Measurements from ENCODE around the gene OPHN1. TPM values are rescaled to one million over a fixed set of nuclear protein-coding genes. Genes with fewer than 3 reads are reported as not detected.

OPHN1 gene
- polyA plus RNA-seq, 1 donor from 2014 or later: 7.6 TPM

- H3K4me3 ChIP-seq (ENCODE audit: low read length): no peak overlapping the region
- H3K27ac ChIP-seq (ENCODE audit: low read length): no peak overlapping the region
- H3K9ac ChIP-seq (ENCODE audit: low read length): no peak overlapping the region
- no peaks in the 10 kb centered on the region for H3K79me2 ChIP-seq (replicated peaks; ENCODE audit: insufficient read depth, low read length)
- H4K20me1 ChIP-seq (ENCODE audit: insufficient read depth): no peaks in the 10 kb centered on the region
- no peaks in the 10 kb centered on the region for H3K9me3 ChIP-seq (ENCODE audit: low read length)
- H3K36me3 ChIP-seq (ENCODE audit: insufficient read depth, low read length): no peaks in the 10 kb centered on the region
- TF ChIP-seq CTCF (IDR thresholded peaks at IDR 0.05; ENCODE audit: poor library complexity, severe bottlenecking) (no peak), RAD21 (conservative IDR thresholded peaks at IDR 0.05) (no peak), POLR2AphosphoS5 (IDR thresholded peaks at IDR 0.05) (no peak), SMC3 (conservative IDR thresholded peaks at IDR 0.05; ENCODE audit: poor library complexity) (no peak), MXI1 (conservative IDR thresholded peaks at IDR 0.05; ENCODE audit: poor library complexity, severe bottlenecking) (no peak), EZH2 (IDR thresholded peaks at IDR 0.05; ENCODE audit: borderline replicate concordance, insufficient read depth, low read length, poor library complexity, severe bottlenecking) (no peak), REST (IDR thresholded peaks at IDR 0.05; ENCODE audit: borderline replicate concordance) (no peak), TAF1 (IDR thresholded peaks at IDR 0.05; ENCODE audit: low read depth) (no peak), EP300 (conservative IDR thresholded peaks at IDR 0.05; ENCODE audit: poor library complexity, severe bottlenecking) (no peak)
- no peak overlapping the region for H3K4me2 ChIP-seq (ENCODE audit: low read length)
- H3K9me2 ChIP-seq (ENCODE audit: insufficient read depth, low read length): no peaks in the 10 kb centered on the region
- no peak overlapping the region for H2AFZ ChIP-seq (ENCODE audit: low read depth, low read length)
- H3F3A ChIP-seq (ENCODE audit: insufficient read depth, low read length, poor library complexity, severe bottlenecking): no peaks in the 10 kb centered on the region
- no peaks in the 10 kb centered on the region for H3K27me3 ChIP-seq (ENCODE audit: insufficient read depth, low read depth, low read length)
Observed at GRCh38 chrX:68461576-68461975, 28.3 kb upstream of the OPHN1 start.

- no peak overlapping the region for H3K9ac ChIP-seq (ENCODE audit: low read length)
- no peaks in the 10 kb centered on the region for H3K9me3 ChIP-seq (ENCODE audit: low read length)
- TF ChIP-seq TAF1 (IDR thresholded peaks at IDR 0.05; ENCODE audit: low read depth): no peak
- no peak for TF ChIP-seq CTCF (IDR thresholded peaks at IDR 0.05; ENCODE audit: poor library complexity, severe bottlenecking)
- TF ChIP-seq SMC3 (conservative IDR thresholded peaks at IDR 0.05; ENCODE audit: poor library complexity): no peak
- TF ChIP-seq POLR2AphosphoS5 (IDR thresholded peaks at IDR 0.05): no peak
- TF ChIP-seq EP300 (conservative IDR thresholded peaks at IDR 0.05; ENCODE audit: poor library complexity, severe bottlenecking): no peak
- TF ChIP-seq REST (IDR thresholded peaks at IDR 0.05; ENCODE audit: borderline replicate concordance): no peak
- TF ChIP-seq MXI1 (conservative IDR thresholded peaks at IDR 0.05; ENCODE audit: poor library complexity, severe bottlenecking): no peak
- TF ChIP-seq EZH2 (IDR thresholded peaks at IDR 0.05; ENCODE audit: borderline replicate concordance, insufficient read depth, low read length, poor library complexity, severe bottlenecking): no peak
- TF ChIP-seq RAD21 (conservative IDR thresholded peaks at IDR 0.05): no peak
- no peak overlapping the region for H2AFZ ChIP-seq (ENCODE audit: low read depth, low read length)
- H3K27me3 ChIP-seq (ENCODE audit: insufficient read depth, low read depth, low read length): no peaks in the 10 kb centered on the region
- no peaks in the 10 kb centered on the region for H3K36me3 ChIP-seq (ENCODE audit: insufficient read depth, low read length)
- H4K20me1 ChIP-seq (ENCODE audit: insufficient read depth): no peaks in the 10 kb centered on the region
- no peak overlapping the region for H3K27ac ChIP-seq (ENCODE audit: low read length)
- no peak overlapping the region for H3K4me3 ChIP-seq (ENCODE audit: low read length)
- no peaks in the 10 kb centered on the region for H3F3A ChIP-seq (ENCODE audit: insufficient read depth, low read length, poor library complexity, severe bottlenecking)
- H3K79me2 ChIP-seq (replicated peaks; ENCODE audit: insufficient read depth, low read length): no peaks in the 10 kb centered on the region
- no peak overlapping the region for H3K4me2 ChIP-seq (ENCODE audit: low read length)
- H3K9me2 ChIP-seq (ENCODE audit: insufficient read depth, low read length): no peaks in the 10 kb centered on the region
Observed at GRCh38 chrX:68461093-68461492, 27.8 kb upstream of the OPHN1 start.
